Left colon (tissue), 2 donors: ENCODE results near the gene OST4. TPM values are rescaled to one million over a fixed set of nuclear protein-coding genes. Genes with fewer than 3 reads are reported as not detected.

ENCODE experiments used
- ATAC-seq: fragments of 200-7000 bp; cut with Tn5 transposase; one replicate; pipeline ENCODE4 v1.9.1; 2020; ENCODE audit warnings: mild to moderate bottlenecking, moderate library complexity
- DNase-seq, 2 donors: peaks; one replicate each; pipeline ENCODE4 v3.0.0-alpha.2; 2020
- intact Hi-C, 2 donors: fragments of 100-400 bp; cut with DNase I in 1 of 2; cut with micrococcal nuclease in 1 of 2; formaldehyde crosslinking; loops; one replicate each; pipeline versions ENCODE4 v1.11.2 to v1.14.0; 2022; cut with DNase I, micrococcal nuclease
- total RNA-seq, 2 donors: library from RNA; stranded (reverse); fragmentation: NEBNext Ultra II Directional; extraction: Animal tissue kit (Norgen Biotek cat#: 25700); gene quantifications; one replicate each; pipeline ENCODE4 v1.2.1, GENCODE V29; 2021
- donor health status: DM: no; HTN: no; CAD: no.
- donor health status: DM: yes; HTN: yes; CAD: no.

The OST4 gene
- total RNA-seq, 2 donors from 2014 or later = 243 to 278 TPM

DNA sequence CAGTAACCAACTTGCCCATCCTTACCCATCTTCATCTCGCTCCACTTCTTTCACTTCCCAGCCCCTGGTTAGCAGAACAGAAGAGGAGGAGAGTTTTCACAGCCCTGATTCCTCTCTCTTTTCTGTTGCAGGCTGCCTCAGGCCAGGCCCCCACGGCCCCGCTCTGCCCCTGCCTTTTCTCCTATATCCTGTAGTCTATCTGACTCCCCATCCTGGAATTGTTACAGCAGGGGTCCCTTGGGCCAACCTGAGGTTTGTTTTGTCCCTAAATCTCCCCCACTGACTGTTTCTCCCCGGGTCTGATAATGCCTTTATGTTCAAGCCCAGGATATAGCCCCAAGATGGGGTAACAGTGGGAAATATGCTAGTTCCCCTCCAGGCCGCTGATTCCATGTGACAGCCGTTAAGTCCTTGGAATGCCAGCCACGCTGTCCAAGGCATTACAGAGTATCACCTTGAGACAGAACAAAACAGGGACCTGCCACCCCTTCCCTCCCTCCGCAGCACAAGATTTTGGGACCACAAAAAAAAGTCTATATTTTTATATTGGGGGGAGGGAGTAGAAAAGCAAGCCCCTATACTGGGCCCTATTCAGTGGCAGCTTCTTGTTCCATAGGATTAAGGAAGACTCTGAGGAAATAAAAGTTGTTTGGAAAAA is 1.4 kb downstream of the OST4 start:
- ATAC-seq (no peak), DNase-seq (no peak)
- intact Hi-C loops = no loop called here

DNA sequence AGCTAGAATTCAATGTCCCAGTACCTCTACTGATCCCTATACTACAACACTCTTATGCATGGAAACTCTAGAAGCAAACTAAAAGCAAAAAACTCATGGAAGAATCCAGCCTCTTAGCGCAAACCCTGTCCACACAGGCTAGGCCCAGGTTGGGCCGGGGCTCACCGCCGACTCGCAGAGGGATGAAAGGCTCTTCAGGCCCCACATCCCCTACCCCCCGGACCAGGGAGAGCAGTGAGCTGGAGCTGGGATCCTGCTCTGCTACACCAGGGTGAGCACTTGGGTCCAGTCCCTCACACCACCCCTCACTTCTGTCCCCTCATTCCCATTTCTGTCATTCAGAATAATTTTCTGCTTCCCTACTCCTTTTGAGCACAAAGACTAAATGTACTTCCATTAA is 2.0 kb downstream of the OST4 start:
- ATAC-seq = no peak
- DNase-seq = no peak
- intact Hi-C loops = no loop called here

DNA sequence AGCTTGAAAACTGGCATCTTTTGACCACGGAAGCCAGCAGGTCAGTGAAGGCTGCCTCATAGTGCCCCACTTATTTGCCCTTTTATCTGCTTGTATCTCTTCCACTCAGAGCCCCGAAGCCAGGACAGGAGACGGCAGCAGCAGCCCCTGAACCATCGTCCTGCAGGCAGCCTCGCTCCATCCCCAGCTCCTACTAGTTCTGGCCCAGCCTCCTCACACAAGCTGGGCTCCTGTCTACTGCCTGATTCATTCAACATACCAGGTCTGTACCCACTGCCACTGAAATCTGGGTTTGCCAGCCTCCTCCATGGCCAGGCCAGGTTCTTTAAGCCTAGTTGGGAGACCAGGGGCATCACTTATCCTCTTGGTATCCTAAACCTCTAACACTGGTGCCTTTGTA is 4.1 kb downstream of the OST4 start:
- DNase-seq (no peak), ATAC-seq (no peak)
- intact Hi-C loops = no loop called here

DNA sequence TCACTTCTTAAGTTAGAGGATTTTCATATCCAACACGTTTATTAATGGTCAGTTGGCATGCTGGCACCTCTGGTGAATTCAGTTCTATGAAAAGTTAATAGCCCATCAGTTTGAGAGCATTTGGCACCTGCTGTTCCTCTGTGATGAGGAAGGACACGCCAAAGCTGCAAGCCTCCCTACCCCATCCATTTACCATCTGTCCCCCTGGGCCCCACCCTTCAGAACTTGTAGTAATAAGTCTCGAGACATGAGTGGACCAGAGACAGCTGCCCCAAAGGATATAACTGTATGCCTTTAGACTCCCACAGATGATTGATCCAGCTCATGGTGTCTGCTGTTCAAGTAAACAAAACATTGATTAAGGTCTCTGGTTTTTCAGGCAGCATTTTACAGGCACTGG is 6.3 kb downstream of the OST4 start:
- ATAC-seq (peak; percentile 55), DNase-seq (no peak)
- intact Hi-C loops = no loop called here

DNA sequence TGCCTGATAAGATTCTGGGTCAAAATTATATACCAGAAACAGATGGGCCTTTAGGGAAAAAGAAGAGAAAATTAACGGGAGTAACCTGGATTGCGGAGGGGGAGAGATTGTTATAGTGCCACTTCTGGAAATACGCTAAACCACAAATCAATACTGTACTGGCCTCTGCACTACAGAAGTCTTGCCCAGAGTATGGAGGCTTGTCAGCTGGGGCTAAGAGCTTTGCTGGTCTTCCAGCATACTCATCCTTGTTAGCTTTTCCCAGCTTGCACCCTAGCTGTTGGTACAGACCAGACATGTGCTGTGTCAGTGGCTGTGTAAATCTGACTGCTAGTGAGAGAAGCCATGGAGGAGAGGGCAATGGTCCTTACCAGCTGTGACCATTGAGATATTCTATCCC is 11.1 kb downstream of the OST4 start:
- ATAC-seq = no peak
- no peak for DNase-seq
- intact Hi-C loops = no loop called here

DNA sequence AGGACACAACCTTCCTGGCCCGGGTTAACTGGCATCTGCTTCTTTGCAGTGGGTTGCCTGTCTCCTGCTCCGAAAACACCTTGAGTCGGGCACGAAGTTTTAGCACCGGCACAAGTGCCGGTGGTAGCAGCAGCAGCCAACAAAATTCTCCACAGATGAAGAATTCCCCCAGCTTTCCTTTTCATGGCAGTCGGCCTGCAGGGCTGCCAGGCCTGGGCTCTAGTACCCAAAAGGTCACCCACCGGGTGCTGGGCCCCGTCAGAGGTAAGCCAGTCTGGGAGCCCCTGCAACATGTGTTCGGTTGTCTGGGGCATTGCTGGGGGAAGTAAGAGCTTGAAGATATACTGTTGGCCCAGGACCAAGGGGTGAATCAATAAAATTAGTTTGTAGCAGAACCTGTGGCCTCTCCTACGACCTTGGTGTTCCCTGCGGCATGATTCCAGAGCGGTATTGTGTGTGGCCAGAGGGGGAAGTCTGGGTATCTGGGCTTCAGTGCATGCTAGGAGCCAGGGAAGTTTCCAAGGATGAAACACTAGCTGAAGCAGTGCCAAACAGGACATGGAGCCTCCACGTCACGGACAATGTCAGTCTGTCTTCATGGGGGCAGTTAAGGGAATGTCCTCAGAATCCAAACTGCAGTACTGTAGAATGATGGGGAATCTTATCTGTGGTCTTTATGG is 12.2 kb downstream of the OST4 start:
- no peak for DNase-seq
- ATAC-seq = no peak
- intact Hi-C loops = no loop called here

DNA sequence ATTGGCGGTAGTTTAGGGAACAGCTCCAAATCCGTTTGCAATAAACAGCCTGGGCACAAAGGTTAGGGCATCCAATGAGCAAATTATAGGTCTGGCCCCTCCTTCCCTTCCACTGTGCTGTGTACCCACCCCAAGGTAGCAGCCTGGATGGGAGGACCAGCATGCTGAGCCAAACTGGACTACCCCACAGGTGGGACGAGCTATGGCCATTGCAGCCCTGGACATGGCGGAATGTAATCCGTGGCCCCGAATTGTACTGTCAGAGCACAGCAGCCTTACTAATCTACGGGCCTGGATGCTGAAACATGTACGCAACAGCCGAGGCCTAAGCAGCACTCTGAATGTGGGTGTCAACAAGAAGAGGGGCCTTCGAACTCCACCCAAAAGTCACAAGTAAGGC is 13.2 kb downstream of the OST4 start:
- ATAC-seq (no peak), DNase-seq (no peak)
- intact Hi-C loops = no loop called here

DNA sequence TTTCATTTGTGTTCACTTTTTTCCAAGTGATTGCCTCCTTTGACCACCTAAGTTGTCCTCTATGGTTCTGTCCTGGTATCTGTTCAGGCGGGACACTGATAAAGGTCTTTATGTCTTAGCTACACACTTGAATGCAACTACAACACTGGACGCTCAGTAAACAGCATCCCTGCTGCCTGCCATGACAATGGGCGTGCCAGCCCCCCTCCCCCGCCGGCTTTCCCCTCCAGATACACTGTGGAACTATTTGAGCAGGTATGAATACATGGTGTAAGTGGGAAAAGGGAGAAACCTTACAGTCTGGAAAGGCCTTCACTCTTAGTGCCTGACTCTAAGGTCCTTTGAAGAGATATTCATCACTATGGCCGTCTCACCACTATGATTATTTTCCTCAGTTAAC is 14.3 kb downstream of the OST4 start:
- intact Hi-C loops = no loop called here
- DNase-seq = no peak
- ATAC-seq = no peak

DNA sequence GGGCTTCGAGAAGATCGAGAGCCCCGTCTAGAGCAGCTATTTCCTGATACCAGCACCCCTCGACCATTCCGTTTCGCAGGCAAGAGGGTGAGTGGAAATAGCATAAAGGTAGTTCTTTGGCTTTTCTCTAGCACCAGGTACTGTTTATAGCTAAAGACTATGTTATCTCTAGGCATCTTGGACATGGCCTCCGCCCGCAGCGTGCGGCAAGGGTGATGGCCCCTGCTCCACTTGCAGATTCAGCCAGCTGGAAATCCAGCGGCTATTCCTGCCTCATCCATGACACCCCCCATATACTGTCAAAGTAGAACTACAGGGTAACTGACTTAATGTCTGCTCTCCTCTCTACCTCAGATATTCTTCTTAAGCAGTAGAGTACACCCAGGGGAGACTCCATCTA is 16.7 kb downstream of the OST4 start:
- DNase-seq = no peak
- intact Hi-C loops = no loop called here
- ATAC-seq = no peak

DNA sequence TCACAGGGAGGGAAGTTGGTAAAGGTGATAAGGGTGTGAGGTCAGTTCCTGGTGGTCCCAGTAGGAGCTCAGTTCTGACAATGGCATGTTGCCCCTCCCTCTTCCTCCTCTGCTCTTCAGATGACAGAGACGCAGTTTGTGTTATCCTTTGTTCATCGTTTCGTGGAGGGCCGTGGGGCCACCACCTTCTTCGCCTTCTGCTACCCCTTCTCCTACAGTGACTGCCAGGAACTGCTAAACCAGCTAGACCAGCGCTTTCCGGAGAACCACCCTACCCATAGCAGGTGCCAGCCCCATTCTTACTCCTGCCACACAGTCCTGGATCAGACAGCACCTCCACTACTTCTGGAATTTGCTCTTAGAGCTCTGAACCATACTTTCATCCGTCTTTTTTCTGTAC is 17.7 kb downstream of the OST4 start:
- DNase-seq = no peak
- no peak for ATAC-seq
- intact Hi-C loops = no loop called here

DNA sequence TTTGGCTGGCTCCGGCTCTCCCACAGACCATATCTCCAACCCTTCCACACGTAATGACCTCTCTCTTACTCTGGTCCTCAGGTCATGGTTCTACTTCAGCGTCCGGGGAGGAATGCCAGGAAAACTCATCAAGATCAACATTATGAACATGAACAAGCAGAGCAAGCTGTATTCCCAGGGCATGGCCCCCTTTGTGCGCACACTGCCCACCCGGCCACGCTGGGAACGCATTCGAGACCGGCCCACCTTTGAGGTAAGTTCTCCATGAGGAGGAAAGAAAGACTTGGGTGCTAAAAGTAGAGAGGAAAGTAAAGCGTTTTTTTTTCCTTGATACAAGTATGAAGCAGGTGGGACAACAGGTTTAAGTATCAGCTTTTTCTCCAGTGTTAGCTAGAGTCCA is 18.1 kb downstream of the OST4 start:
- no peak for DNase-seq
- ATAC-seq = no peak
- intact Hi-C loops = no loop called here

DNA sequence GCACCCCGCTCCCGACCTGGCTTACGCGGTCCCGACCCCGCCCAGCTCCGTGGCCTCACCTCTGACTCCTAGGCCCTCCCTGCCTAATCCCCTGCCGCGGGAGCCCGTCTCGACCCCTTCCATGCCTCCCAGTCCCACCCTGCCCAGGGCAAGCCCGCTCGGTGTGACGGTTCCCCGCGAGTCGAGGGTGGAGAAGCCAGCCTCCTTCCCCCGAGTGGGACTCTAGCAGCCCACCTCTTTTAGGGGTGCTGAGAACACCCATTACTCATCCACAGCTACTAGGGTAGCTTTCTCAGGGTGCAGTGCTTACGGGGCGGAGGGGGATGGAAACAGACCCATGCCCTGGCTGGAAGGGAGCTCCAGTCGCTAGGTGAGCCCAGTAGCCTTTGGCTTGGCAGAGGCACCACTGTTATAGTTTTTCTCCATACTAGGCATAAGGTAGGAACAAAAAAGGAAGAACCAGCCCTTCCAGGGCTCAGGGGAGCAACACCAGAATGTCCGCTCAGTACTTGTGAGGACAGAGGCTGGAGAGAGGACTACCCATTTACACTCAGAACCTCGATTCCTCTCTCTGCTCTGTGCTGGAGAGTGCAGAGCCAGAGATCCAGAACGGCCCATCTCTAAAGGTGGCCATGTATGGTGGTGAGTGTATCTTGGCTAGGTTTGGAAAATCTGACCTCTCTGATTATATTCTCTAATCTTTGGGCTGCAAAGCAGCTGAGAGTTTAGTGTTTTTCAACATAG is 19.4 kb downstream of the OST4 start:
- ATAC-seq = no peak
- DNase-seq = peak; percentile 41 to 63
- intact Hi-C loops = no loop called here

DNA sequence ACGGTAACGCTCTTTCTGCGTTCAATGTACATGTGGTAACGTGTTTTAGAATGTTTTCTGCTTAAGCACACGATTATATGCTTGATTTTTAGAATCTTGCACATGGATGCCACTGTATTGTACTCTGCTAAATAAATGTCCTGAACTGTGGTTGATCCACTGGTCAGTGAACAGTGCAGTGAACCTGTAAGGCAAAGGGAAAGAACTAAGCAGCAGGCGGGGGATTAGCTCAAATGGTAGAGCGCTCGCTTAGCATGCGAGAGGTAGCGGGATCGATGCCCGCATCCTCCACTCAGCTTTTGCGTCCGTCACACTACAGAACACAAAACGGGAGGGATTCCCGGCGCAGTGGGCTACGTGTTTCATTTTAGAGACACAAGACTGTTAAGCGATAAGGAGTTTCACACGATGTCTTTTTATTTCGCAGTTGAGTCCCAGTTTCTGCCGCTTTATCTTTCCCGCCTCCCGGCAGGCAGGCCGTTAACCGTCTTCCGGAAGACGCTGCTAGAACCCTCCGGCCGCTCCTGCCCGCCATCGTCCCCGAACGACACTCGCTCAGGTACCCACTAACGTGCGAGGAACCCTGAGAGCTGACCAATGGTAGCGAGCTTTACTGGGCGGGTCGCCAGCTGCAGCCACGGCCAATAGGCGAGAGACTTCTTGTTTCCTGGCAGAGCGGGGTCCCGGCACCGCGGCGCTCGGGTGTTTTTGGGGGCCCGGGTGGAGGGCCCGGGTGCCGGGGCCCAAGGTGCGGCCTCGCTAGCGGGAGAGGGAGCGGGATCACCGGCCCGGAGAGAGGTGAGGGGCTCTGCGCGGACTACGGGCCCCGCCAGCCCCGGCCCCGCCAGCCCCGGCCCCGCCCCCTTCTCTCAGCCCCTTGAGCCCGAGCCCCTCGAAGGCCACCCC is 20.2 kb downstream of the OST4 start, which contains the start of gene AGBL5:
TSS of gene AGBL5 (plus strand) at position 673 of the 906 bp plus-strand sequence. CDS start 1,291 bp downstream, outside the sequence.
- ATAC-seq = peak; percentile 77
- DNase-seq = peak; percentile 96
- intact Hi-C loops = no loop called here

DNA sequence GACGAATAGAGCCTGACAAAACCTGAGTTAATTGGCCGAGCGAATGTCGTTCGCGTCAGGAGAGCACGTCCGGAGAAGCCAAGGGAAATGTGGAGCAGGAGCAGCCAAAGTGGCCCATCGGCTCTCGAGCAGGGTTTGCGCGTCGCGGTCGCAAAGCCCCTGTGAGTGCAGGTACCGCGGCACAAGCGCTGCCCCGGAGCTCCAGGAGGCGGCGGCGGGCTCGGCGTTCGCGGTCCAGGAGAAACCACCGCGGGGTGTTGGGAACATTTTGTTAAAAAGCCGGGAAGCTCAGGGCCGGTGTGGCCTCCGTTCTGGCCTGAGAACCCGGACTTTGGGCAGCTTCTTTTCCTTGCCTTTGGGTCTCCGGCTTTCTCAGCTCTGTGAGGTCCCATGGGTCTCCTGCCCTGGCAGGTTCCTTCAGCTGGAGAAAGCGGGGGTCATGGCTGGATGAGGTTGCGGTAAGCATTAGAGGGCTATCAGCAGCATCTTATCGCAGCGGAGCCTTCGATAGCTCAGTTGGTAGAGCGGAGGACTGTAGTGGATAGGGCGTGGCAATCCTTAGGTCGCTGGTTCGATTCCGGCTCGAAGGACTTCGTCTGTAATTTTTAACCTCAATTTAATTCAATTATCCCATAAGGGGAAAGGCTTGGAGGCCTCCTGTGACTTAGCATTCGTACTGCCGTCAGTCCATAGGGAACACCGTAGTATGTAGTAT is 21.0 kb downstream of the OST4 start:
- ATAC-seq = peak; percentile 71
- DNase-seq = peak; percentile 85 to 90
- intact Hi-C loops = no loop called here

DNA sequence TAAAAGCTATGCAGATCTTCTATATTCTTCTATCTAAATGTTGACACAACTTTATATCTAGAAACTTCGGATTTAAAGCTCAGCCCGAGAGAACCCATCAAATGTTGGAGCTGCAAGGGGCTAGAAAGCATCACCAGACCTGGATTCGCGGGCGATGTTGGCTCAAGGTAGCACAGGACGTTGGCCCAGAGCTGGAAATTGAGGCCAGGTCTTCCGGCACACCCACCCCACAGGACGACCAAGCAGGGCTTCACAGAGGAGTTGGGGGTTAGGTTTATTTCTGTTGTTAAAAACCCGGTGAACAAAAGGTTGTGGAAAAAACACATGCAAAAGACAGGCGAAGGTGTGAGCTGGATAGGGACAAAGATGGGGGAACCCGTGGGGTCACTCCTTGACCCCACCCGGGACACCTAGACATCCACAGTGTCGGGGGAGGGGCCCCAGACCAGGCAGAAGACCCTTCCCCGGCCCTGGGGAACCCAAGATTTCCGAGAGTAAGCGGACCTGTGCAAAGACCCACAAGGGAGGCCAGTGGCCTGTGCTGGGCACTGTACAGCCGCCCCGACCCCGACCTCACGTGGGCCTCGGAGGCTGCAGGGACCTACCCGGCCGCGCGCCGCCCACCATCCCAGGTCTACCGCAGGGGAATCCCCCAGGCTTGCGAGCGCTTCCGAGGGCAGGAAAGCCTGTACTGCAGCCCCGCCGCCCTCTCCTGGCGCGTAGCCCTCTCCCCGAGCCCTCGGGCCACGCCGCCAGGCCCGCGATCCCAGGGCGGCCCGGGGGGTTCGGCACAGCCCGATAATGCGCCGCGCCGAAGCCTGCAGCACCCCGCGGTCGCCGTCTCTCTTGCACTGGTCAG is 21.8 kb downstream of the OST4 start:
- DNase-seq (peak; percentile 46 to 71), ATAC-seq (peak; percentile 36)
- intact Hi-C loops = no loop called here

DNA sequence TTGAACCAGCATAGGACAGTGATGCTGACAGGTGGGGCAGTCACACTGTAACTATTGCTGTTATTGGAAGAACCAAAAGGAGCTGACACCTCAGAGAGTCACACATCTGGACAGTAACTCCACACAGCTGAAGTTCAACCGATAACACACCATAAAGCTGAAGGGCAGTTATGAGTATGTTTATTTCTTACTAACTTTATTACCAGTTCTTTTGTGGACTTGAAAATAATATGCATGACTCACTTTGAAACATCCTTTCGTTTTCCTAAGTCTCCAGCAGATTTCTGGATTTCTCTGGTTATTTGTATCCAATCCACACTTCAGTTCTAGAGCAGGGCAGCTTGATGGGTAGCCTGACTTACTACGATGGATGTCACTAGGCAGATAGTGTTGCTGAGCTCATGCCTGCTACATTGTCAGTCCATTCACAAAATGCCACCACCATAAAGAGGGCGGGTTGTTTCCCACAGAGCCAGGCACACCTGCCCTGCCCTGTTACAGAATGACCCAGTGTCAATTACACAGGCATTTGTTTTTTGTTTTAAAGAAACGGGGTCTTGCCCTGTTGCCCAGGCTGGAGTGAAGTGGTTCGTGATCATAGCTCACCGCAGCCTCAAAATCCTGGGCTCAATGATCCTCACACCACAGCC is 28.3 kb downstream of the OST4 start:
- peak; percentile 79 for ATAC-seq
- intact Hi-C loops = no loop called here
- DNase-seq = no peak

DNA sequence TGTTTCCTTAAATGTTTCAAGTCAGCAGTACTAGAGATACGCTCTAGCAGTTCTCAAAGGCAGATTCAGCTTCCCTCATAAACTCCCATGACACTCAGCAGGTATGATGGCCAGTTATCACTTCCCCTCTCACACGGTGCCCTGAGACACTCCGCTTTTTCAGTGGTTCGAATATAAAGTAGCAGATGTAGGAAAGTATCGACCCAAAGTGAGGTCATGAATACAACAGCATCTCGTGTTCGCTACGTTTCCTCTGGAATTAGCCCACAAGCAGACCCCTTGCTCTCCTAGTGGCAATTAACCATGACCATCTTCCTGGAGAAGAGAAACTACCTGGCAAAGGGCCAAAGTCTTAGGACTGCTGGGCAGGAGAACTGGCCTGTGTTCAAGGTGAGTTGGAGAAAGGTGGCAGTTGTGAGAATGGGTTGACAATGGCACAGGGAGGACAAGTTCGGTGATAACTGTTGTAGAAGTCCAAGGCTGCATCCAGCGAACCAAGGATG is 29.2 kb downstream of the OST4 start:
- DNase-seq = no peak
- intact Hi-C loops = no loop called here

More for the DNA sequence above, 29.2 kb downstream of the OST4 start:
- ATAC-seq = peak; percentile 32
